Measurements from ENCODE around the gene TOM1L1.

Gene TOM1L1

DNA sequence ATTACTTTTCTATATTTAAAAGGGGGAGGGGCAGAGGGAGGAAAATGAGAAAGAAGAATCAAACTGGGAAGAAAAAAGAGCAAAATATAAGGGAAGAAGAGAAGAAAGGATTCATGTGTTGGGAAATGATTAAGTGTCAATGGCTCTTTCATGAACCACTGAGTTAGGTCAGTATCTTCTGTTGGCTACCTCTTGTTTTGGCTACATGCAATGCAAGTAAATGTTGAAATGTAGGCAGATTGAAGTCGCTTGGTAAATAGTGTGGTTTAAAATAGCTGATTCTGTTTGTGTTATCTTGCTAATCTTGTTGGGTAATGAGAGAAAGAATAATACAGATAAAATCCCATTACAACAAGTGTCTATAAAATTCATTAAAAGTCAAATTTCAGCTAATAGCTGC is 40.6 kb downstream of the TOM1L1 start:
- TF ChIP-seq, protein P1, sequence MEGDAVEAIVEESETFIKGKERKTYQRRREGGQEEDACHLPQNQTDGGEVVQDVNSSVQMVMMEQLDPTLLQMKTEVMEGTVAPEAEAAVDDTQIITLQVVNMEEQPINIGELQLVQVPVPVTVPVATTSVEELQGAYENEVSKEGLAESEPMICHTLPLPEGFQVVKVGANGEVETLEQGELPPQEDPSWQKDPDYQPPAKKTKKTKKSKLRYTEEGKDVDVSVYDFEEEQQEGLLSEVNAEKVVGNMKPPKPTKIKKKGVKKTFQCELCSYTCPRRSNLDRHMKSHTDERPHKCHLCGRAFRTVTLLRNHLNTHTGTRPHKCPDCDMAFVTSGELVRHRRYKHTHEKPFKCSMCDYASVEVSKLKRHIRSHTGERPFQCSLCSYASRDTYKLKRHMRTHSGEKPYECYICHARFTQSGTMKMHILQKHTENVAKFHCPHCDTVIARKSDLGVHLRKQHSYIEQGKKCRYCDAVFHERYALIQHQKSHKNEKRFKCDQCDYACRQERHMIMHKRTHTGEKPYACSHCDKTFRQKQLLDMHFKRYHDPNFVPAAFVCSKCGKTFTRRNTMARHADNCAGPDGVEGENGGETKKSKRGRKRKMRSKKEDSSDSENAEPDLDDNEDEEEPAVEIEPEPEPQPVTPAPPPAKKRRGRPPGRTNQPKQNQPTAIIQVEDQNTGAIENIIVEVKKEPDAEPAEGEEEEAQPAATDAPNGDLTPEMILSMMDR (IDR thresholded peaks at IDR 0.05; ENCODE audit: low read length) = no peak
- no peak for TF ChIP-seq EZH2 (IDR thresholded peaks at IDR 0.05; ENCODE audit: borderline replicate concordance, low read length)
- H3K9ac ChIP-seq (ENCODE audit: low read length) = no peak overlapping the region
- H3K36me3 ChIP-seq (ENCODE audit: insufficient read depth, low read length) = no peaks in the 10 kb centered on the region
- H2AFZ ChIP-seq (ENCODE audit: low read length) = no peak overlapping the region
- H3K79me2 ChIP-seq (ENCODE audit: insufficient read depth, low read length) = no peaks in the 10 kb centered on the region
- no peak overlapping the region for H3K4me3 ChIP-seq (ENCODE audit: low read depth, low read length, poor library complexity, severe bottlenecking)
- H3K27me3 ChIP-seq (ENCODE audit: insufficient read depth, low read length) = peaks cover 3% of the 10 kb centered on the region; the same call in 1 of the 2 replicates
- no peak overlapping the region for H3K27ac ChIP-seq (ENCODE audit: low read depth, low read length, poor library complexity, severe bottlenecking)
- no peaks in the 10 kb centered on the region for H3K9me2 ChIP-seq (ENCODE audit: low read depth, low read length)
- H3K4me1 ChIP-seq (ENCODE audit: insufficient read depth, low read length, severe bottlenecking) = no peaks in the 10 kb centered on the region
- no peaks in the 10 kb centered on the region for H4K20me1 ChIP-seq (ENCODE audit: insufficient read depth, low read length)
- H3F3A ChIP-seq (ENCODE audit: insufficient read depth, low read length) = no peaks in the 10 kb centered on the region
- H3K9me3 ChIP-seq (ENCODE audit: low read length) = no peaks in the 10 kb centered on the region
- H3K4me2 ChIP-seq (ENCODE audit: low read length) = no peak overlapping the region

DNA sequence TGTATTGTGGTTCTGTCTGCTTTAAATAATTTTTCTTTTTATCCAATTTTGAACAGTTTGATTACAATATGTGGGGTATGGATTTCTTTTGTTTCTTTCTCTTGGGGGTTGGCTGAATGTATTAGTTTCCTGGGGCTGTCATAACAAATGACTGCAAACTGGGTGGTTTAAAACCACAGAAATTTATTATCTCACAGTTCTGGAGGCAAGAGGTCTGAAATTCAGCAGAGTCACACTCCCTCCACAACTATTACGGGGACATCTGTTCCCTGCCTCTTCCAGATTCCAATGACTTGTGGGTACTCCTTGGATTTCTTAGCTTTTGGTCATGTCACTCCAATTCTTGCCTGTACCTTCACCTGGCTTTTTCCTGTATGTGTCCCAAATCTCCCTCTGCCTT is 44.1 kb downstream of the TOM1L1 start:
- no peaks in the 10 kb centered on the region for H3K36me3 ChIP-seq (ENCODE audit: insufficient read depth, low read length)

DNA sequence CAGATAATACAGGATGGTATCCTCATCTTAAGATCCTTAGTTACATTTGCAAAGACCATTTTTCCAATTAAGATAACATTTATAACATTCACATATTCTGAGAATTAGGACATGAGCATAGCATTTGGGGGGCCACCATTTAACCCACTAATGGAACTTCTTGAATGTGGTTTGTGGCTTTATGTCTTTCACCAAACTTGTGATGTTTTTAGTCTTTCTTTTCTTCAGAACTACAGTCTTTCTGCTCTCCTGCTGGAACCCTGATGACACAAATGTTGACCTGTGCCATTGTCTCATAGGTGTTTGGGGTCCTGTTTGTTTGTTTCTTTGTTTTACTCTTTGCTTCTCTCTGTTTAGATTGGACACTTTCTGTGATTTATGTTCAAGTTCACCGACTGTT is 44.6 kb downstream of the TOM1L1 start:
- no peaks in the 10 kb centered on the region for H3F3A ChIP-seq (ENCODE audit: insufficient read depth, low read length)
- H3K27ac ChIP-seq (ENCODE audit: low read depth, low read length, poor library complexity, severe bottlenecking) = no peak overlapping the region
- no peak overlapping the region for H3K4me2 ChIP-seq (ENCODE audit: low read length)

More for the DNA sequence above, 44.1 kb downstream of the TOM1L1 start:
- H3K4me1 ChIP-seq (ENCODE audit: insufficient read depth, low read length, severe bottlenecking) = no peaks in the 10 kb centered on the region
- H3K4me3 ChIP-seq (ENCODE audit: low read depth, low read length, poor library complexity, severe bottlenecking) = no peak overlapping the region
- no peak for TF ChIP-seq EZH2 (IDR thresholded peaks at IDR 0.05; ENCODE audit: borderline replicate concordance, low read length)
- TF ChIP-seq, protein P1 (IDR thresholded peaks at IDR 0.05; ENCODE audit: low read length) = no peak
- H3K27me3 ChIP-seq (ENCODE audit: insufficient read depth, low read length) = peaks cover 3% of the 10 kb centered on the region; the same call in 1 of the 2 replicates
- H3K79me2 ChIP-seq (ENCODE audit: insufficient read depth, low read length) = no peaks in the 10 kb centered on the region
- H2AFZ ChIP-seq (ENCODE audit: low read length) = no peak overlapping the region
- no peak overlapping the region for H3K4me2 ChIP-seq (ENCODE audit: low read length)
- H3F3A ChIP-seq (ENCODE audit: insufficient read depth, low read length) = no peaks in the 10 kb centered on the region
- no peaks in the 10 kb centered on the region for H3K9me3 ChIP-seq (ENCODE audit: low read length)
- no peak overlapping the region for H3K27ac ChIP-seq (ENCODE audit: low read depth, low read length, poor library complexity, severe bottlenecking)
- H3K9ac ChIP-seq (ENCODE audit: low read length) = no peak overlapping the region
- no peaks in the 10 kb centered on the region for H3K9me2 ChIP-seq (ENCODE audit: low read depth, low read length)
- H4K20me1 ChIP-seq (ENCODE audit: insufficient read depth, low read length) = no peaks in the 10 kb centered on the region

More for the DNA sequence above, 44.6 kb downstream of the TOM1L1 start:
- TF ChIP-seq EZH2 (IDR thresholded peaks at IDR 0.05; ENCODE audit: borderline replicate concordance, low read length) = no peak
- TF ChIP-seq, protein P1 (IDR thresholded peaks at IDR 0.05; ENCODE audit: low read length) = no peak
- no peak overlapping the region for H3K9ac ChIP-seq (ENCODE audit: low read length)
- H3K79me2 ChIP-seq (ENCODE audit: insufficient read depth, low read length) = no peaks in the 10 kb centered on the region
- H2AFZ ChIP-seq (ENCODE audit: low read length) = no peak overlapping the region
- no peaks in the 10 kb centered on the region for H3K36me3 ChIP-seq (ENCODE audit: insufficient read depth, low read length)
- H4K20me1 ChIP-seq (ENCODE audit: insufficient read depth, low read length) = no peaks in the 10 kb centered on the region
- H3K9me2 ChIP-seq (ENCODE audit: low read depth, low read length) = no peaks in the 10 kb centered on the region
- no peaks in the 10 kb centered on the region for H3K9me3 ChIP-seq (ENCODE audit: low read length)
- H3K4me1 ChIP-seq (ENCODE audit: insufficient read depth, low read length, severe bottlenecking) = no peaks in the 10 kb centered on the region
- H3K27me3 ChIP-seq (ENCODE audit: insufficient read depth, low read length) = peaks cover 3% of the 10 kb centered on the region; the same call in 1 of the 2 replicates
- H3K4me3 ChIP-seq (ENCODE audit: low read depth, low read length, poor library complexity, severe bottlenecking) = no peak overlapping the region
